Heart right ventricle (tissue), 16 donors: ENCODE results near the gene COPS3. TPM values are rescaled to one million over a fixed set of nuclear protein-coding genes. Genes with fewer than 3 reads are reported as not detected.

ENCODE experiments used
- ATAC-seq, 8 donors: fragments of 200-7000 bp; cut with Tn5 transposase; one replicate each; pipeline ENCODE4 v1.9.1; 2020; ENCODE audit warnings: mild to moderate bottlenecking in 8 of 8, moderate library complexity in 8 of 8, moderate number of reproducible peaks in 1 of 8
- DNase-seq, 2 donors: peaks; one replicate each; pipeline ENCODE4 v3.0.0-alpha.2; 2020
- H3K27ac ChIP-seq, 10 donors: fragments of 200-600 bp; sonication (generic) in 2 of 10; one replicate each; pipeline versions ENCODE4 v1.5.0 to v1.8.0; 2020 to 2022; ENCODE audit warnings: mild to moderate bottlenecking in 3 of 10
- H3K27me3 ChIP-seq, 7 donors: fragments of 200-600 bp; one replicate each; pipeline ENCODE4 v1.8.0; 2021 to 2022; ENCODE audit warnings: mild to moderate bottlenecking in 2 of 7
- H3K36me3 ChIP-seq, 9 donors: fragments of 200-600 bp; sonication (generic) in 1 of 9; one replicate each; pipeline versions ENCODE4 v1.5.0 to v1.8.0; 2020 to 2022; ENCODE audit warnings: mild to moderate bottlenecking in 2 of 9
- H3K4me1 ChIP-seq, 9 donors: fragments of 200-600 bp; sonication (generic) in 1 of 9; one replicate each; pipeline versions ENCODE4 v1.5.0 to v1.8.0; 2020 to 2022; ENCODE audit warnings: mild to moderate bottlenecking in 4 of 9
- H3K4me3 ChIP-seq, 10 donors: fragments of 200-600 bp; sonication (generic) in 2 of 10; one replicate each; pipeline versions ENCODE4 v1.5.0 to v1.8.0; 2020 to 2022; ENCODE audit warnings: mild to moderate bottlenecking in 7 of 10, moderate library complexity in 2 of 10
- H3K9me3 ChIP-seq, 11 donors: fragments of 200-600 bp in 10 of 11; sonication (generic) in 2 of 11; one replicate each; pipeline versions ENCODE4 v1.5.0 to v1.8.0; 2013 to 2022; ENCODE audit warnings: mild to moderate bottlenecking in 2 of 11, control low read depth in 1 of 11, moderate library complexity in 1 of 11
- WGBS, 2 donors: extraction: QIAGEN DNeasy Blood & Tissue Kit; methylation state at CpG; one replicate each; pipeline ENCODE4 v1.1.7; 2013; ENCODE audit warnings: inconsistent platforms in 1 of 2; 5-methylcytosine and 5-hydroxymethylcytosine counted together
- intact Hi-C, 10 donors: fragments of 100-400 bp; cut with DNase I; formaldehyde crosslinking; loops; one replicate each; pipeline versions ENCODE4 v1.11.1 to v1.14.2; 2022
- polyA plus RNA-seq, 2 donors: library from polyadenylated mRNA; stranded (reverse); fragments of 200-250 nt; gene quantifications; one replicate each; pipeline ENCODE4 v1.2.3, GENCODE V29; 2013
- total RNA-seq, 10 donors: library from RNA; stranded (reverse); fragmentation: NEBNext Ultra II Directional in 3 of 10; extraction: Animal tissue kit (Norgen Biotek cat#: 25700) in 3 of 10; gene quantifications; one replicate each; pipeline versions ENCODE4 v1.2.1 to v1.2.4, GENCODE V29; 2021 to 2023
- TF ChIP-seq, protein P1 (sequence below), 9 donors: fragments of 200-600 bp; sonication (generic) in 2 of 9; IDR thresholded peaks; one replicate each; pipeline versions ENCODE4 v1.5.0 to v1.8.0; 2021 to 2022; ENCODE audit warnings: antibody characterized with exemption in 9 of 9, mild to moderate bottlenecking in 5 of 9, moderate library complexity in 1 of 9
- donor health status: Arrhythmogenic right ventricular cardiomyopathy.
- donor health status: ischemic (EF 13 %, LVEDD 7.1; RV severe dilation, severe dysfunction).
- donor health status: healthy with polysubstance abuse.
- donor health status: DM: no; HTN: yes; CAD: no.
- donor health status: DM: no; HTN: no; CAD: no.
- donor health status: ischemic (EF 25% LVEDD 6.9; RV normal size, moderate dysfunction).
- donor health status: ischemic (EF 25% LVEDD 5.7; RV mildly dilated, moderate dysfunction).
- donor health status: healthy.
- donor health status: DM: yes; HTN: yes; CAD: no.
- donor health status: Ischemic cardiomyopathy.
- donor health status: ischemic (EF 35%, LVEDD 5.7; RV mildly dilated, moderate dysfunction).
- donor health status: nonischemic (EF 11% LVEDD 7.7; RV severe dilation, severe dysfunction).
- donor health status: DM: yes; HTN: yes; CAD: no.
- donor health status: PGD.
- donor health status: ischemic (EF 29% LVEDD 5.4; RV normal size, mild dysfunction).
- donor health status: nonischemic (EF 23%, LVEDD 6.1; RV moderate dilation, normal function).

COPS3 gene
- total and polyA plus RNA-seq, 12 donors = 23.4 to 84.6 (median 71.1) TPM

DNA sequence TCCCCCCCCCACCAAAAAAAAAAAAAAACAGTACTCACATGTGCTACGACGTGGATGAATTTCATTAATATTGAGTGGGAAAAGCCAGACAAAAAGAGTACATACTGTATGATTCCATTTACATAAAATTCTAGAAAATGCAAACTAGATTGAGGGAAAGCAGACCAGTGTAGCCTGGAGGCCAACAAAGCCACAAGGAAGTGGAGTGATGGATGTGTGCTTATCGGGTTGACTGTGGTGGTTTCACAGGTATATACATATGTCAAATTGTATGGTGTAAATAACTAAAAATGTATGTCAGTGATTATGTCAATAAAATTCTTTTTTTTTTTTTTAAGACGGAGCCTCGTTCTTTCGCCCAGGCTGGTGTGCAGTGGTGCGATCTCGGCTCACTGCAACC, 73.0 kb downstream of the COPS3 start:
- H3K4me1 ChIP-seq = peaks cover 17 to 38% (median 27%) of the 10 kb centered on the region in 9 donors
- H3K27ac ChIP-seq = peak overlapping the region in 1 of 10 donors; percentile 56
- intact Hi-C loops = loop anchor here in 3 of 10 donors (5.0 to 10.0 kb wide), 2 partner anchors 56 to 203 kb away; no protein-coding TSS in a partner anchor
- H3K27me3 ChIP-seq = no peaks in the 10 kb centered on the region
- TF ChIP-seq, protein P1, sequence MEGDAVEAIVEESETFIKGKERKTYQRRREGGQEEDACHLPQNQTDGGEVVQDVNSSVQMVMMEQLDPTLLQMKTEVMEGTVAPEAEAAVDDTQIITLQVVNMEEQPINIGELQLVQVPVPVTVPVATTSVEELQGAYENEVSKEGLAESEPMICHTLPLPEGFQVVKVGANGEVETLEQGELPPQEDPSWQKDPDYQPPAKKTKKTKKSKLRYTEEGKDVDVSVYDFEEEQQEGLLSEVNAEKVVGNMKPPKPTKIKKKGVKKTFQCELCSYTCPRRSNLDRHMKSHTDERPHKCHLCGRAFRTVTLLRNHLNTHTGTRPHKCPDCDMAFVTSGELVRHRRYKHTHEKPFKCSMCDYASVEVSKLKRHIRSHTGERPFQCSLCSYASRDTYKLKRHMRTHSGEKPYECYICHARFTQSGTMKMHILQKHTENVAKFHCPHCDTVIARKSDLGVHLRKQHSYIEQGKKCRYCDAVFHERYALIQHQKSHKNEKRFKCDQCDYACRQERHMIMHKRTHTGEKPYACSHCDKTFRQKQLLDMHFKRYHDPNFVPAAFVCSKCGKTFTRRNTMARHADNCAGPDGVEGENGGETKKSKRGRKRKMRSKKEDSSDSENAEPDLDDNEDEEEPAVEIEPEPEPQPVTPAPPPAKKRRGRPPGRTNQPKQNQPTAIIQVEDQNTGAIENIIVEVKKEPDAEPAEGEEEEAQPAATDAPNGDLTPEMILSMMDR (IDR thresholded peaks at IDR 0.05) = no peak
- WGBS, 2 donors = 81 to 87% methylated on average over 8 of the region's 8 CpGs
- ATAC-seq = no peak
- H3K4me3 ChIP-seq = no peak overlapping the region
- H3K9me3 ChIP-seq = no peaks in the 10 kb centered on the region
- DNase-seq = no peak
- peaks cover 0 to 32% (median 4%) of the 10 kb centered on the region in 9 donors for H3K36me3 ChIP-seq

DNA sequence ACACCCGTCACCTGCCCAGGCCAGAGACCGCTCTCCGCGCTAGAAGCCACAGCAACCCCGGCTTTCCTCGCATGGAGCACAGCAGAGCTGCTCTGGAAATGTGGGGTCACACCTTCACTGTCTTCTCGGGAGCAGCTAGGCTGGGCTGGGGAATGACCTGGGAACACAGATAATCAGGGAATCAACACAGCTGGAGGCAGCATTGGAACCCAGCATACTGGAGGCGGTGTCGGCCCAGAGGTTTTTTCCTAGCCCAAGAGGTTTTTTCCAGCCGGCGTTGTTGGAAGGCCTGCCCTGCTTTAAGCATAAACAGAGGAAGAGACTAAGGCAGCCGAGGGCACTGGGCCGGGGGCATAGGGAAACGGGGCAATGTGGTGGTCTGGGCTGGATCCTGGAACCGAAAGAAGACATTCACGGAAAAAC, 74.1 kb downstream of the COPS3 start:
- WGBS, 2 donors = 62 to 70% methylated on average over 16 of the region's 16 CpGs
- H3K27ac ChIP-seq = peak overlapping the region in 9 of 10 donors; percentile 56 to 87 (median 68)
- no peaks in the 10 kb centered on the region for H3K27me3 ChIP-seq
- no peak overlapping the region for H3K4me3 ChIP-seq
- DNase-seq (no peak), ATAC-seq (peak in 2 of 8 donors; percentile 1 to 28)
- H3K4me1 ChIP-seq = peaks cover 23 to 48% (median 35%) of the 10 kb centered on the region in 9 donors
- peaks cover 0 to 32% (median 0%) of the 10 kb centered on the region in 9 donors for H3K36me3 ChIP-seq
- intact Hi-C loops = loop anchor here in 3 of 10 donors (5.0 to 10.0 kb wide), 2 partner anchors 55 to 202 kb away; no protein-coding TSS in a partner anchor
- TF ChIP-seq, protein P1 (IDR thresholded peaks at IDR 0.05) = no peak
- H3K9me3 ChIP-seq = no peaks in the 10 kb centered on the region

DNA sequence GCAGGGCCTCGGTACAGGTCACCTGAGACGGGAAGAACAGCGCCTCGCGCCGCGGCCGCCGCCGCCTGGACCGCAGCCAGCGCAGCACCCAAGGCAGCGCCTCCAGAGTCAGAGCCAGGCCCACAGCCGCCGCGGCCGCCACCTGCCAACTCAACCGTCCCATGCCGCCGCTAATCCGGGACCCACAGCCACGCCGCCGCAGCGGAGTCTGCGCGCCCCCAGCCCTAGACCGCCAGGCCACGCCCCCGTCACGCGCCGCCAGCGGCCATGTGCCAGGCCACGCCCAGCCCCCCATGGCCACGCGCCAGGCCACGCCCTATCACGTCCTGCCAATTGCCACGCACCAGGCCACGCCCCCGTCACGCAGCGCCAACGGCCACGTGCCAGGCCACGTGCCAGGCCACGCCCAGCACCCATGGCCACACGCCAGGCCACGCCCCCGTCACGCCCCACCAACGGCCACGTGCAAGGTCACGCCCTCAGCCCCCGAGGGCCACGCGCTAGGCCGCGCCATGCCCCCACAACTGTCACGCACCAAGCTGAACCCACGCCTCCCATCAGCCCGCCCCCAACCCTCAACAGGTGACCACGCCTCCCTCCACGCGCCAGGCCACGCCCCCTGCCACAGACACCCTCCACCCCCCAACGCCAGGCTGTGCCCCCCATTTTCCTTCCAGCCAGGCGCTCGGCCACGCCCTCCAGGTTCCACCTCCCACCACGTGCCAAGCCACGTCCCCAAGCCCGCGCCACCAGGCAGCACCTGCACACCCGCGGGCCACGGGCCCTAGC, 74.7 kb downstream of the COPS3 start, which contains the start of gene PLD6:
Gene PLD6, minus strand, starts transcription at position 210 of the 789 bp plus-strand sequence. Its CDS starts 47 bp downstream, at position 163.
- peak within 1 kb of the TSS; percentile 29 to 64 (median 54) for H3K4me3 ChIP-seq
- ATAC-seq (peak; percentile 8 to 71 (median 54)), DNase-seq (peak; percentile 65 to 83)
- peaks cover 23 to 54% (median 38%) of the 10 kb centered on the region in 9 donors for H3K4me1 ChIP-seq
- WGBS, 2 donors = 24 to 36% methylated on average over 52 to 78 of the region's 78 CpGs
- peaks cover 0 to 29% (median 0%) of the 10 kb centered on the region in 9 donors for H3K36me3 ChIP-seq
- no peaks in the 10 kb centered on the region for H3K9me3 ChIP-seq
- intact Hi-C loops = loop anchor here in 3 of 10 donors (5.0 to 10.0 kb wide), 2 partner anchors 54 to 202 kb away; no protein-coding TSS in a partner anchor
- TF ChIP-seq, protein P1 (IDR thresholded peaks at IDR 0.05) = no peak
- H3K27me3 ChIP-seq = no peaks in the 10 kb centered on the region
- peak within 1 kb of the TSS; percentile 41 to 87 (median 80) for H3K27ac ChIP-seq

DNA sequence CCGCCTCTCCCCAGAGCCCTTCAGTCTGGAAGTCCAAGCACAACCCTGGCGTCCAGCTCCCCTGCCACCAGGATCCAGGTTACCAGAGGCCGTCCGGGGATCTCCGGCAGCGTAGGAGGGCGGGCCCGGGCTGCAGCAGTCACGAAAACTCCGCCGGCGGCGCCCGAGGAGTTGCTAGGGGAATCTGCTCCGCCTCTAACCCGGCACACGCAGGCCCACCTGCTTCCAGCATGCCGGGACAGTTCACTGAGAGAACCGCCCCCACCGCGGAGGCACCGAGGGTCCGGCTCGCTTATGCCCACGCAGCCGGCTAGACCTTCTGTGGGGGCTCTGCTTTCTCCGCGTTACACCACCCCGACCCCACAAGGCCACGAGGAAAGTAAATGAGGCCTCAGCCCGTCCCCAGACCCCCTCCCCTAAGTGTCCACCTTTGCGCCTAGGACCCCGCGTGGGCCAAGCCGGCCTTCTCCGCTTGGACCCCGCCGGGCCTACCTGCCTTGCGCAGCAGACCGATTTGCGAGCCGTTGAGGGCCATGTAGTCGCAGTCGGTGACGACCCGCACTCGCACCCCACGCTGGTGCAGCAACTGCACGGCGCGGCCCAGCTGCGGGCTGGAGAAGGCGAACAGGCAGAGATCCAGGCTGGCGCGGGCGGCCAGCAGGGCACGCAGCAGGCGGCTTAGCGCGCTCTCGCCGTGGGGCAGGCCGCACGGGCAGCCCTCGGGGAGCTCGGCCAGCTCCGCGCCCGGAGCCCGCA, 75.5 kb downstream of the COPS3 start:
- Histone ChIP-seq H3K4me3 (peak overlapping the region; percentile 29 to 64 (median 54)), H3K27me3 (no peaks in the 10 kb centered on the region), H3K27ac (peak overlapping the region; percentile 41 to 87 (median 80)), H3K9me3 (no peaks in the 10 kb centered on the region), H3K36me3 (peaks cover 0 to 26% (median 0%) of the 10 kb centered on the region in 9 donors), H3K4me1 (peaks cover 23 to 62% (median 42%) of the 10 kb centered on the region in 9 donors)
- WGBS, 2 donors = 9 to 10% methylated on average over 67 to 70 of the region's 70 CpGs
- peak; percentile 14 to 56 (median 34) for ATAC-seq
- peak; percentile 51 to 63 for DNase-seq
- intact Hi-C loops = loop anchor here in 3 of 10 donors (5.0 to 10.0 kb wide), 2 partner anchors 53 to 201 kb away; no protein-coding TSS in a partner anchor
- TF ChIP-seq, protein P1 (IDR thresholded peaks at IDR 0.05) = peak in 2 of 9 donors; percentile 11 to 19
